AG04449 (cell line): ENCODE measurements around the gene MYLK2.
A peak's percentile ranks its signal among the peaks of the same experiment; 100 is the strongest.

ENCODE experiments used
- CTCF ChIA-PET: fragments of 350-600 bp; formaldehyde crosslinking; extraction: SDS; loops from one replicate; lab custom pipeline; 2021; ENCODE audit warnings: antibody characterized with exemption; lab: Yijun Ruan, JAX
- POLR2A ChIA-PET: fragments of 400-600, 350-600 bp; formaldehyde crosslinking; extraction: SDS; loops from one replicate; lab custom pipeline; 2020; ENCODE audit warnings: antibody characterized with exemption, inconsistent platforms; lab: Yijun Ruan, JAX
- DNase-seq: peaks from one replicate; pipeline ENCODE4 v3.0.0-alpha.2; 2010; ENCODE audit warnings: low read depth, low spot score
- H3K4me3 ChIP-seq: 2 replicates; pipeline ENCODE4 v1.5.1; 2011; ENCODE audit warnings: low read depth, mild to moderate bottlenecking, control low read depth, low read length
- TF ChIP-seq, protein P1 (sequence below): IDR thresholded peaks from one replicate; pipeline ENCODE4 v1.5.1; 2011; ENCODE audit warnings: mild to moderate bottlenecking, moderate library complexity, low read length, control low read depth, inconsistent platforms; ENCODE audit not compliant: insufficient read depth; ENCODE audit errors: missing control alignments

The MYLK2 gene

DNA sequence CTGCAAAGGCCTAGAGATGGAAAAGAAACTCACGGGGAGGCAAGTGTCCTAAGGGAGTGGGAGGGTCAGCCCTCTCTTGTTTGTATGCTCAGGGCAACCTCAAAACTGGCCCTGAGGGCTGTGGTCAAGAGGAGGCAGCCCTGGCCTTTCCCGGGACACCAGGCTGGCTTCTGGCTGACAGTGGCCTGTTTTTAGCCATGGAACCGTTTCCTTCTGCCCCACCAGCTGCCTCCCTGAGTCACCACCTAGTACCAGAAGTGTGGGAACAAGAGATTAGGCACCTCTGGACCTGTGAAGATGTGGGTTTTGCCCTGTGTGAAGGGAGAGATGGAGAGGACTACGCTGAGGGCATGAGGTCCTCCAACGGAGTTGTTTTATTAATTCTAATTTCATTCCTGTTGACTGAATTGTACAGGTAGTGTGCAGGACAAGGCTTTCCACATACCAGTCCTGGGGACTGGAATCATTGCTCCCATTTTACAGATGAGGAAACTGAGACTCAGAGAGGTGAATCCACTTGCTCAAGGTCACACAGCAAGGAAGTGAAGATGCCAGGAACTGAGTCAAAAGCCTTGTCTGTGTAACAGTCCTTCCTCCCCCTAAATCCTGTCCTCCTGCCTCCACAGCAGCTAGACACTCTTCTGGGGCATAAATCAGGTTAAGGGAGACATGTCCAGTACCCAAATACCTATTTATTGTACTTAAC is 20.8 kb downstream of the MYLK2 start:
- H3K4me3 ChIP-seq, result no peak overlapping the region
- POLR2A ChIA-PET, result no interaction called here
- CTCF ChIA-PET, result interaction anchor here (2.4 to 17.4 kb wide), 4 partner anchors 8 to 192 kb away, joined by 12 to 242 read pairs (median 60); partner anchors contain the start of gene MYLK2
- TF ChIP-seq, protein P1, sequence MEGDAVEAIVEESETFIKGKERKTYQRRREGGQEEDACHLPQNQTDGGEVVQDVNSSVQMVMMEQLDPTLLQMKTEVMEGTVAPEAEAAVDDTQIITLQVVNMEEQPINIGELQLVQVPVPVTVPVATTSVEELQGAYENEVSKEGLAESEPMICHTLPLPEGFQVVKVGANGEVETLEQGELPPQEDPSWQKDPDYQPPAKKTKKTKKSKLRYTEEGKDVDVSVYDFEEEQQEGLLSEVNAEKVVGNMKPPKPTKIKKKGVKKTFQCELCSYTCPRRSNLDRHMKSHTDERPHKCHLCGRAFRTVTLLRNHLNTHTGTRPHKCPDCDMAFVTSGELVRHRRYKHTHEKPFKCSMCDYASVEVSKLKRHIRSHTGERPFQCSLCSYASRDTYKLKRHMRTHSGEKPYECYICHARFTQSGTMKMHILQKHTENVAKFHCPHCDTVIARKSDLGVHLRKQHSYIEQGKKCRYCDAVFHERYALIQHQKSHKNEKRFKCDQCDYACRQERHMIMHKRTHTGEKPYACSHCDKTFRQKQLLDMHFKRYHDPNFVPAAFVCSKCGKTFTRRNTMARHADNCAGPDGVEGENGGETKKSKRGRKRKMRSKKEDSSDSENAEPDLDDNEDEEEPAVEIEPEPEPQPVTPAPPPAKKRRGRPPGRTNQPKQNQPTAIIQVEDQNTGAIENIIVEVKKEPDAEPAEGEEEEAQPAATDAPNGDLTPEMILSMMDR, result no peak
- no peak for DNase-seq

DNA sequence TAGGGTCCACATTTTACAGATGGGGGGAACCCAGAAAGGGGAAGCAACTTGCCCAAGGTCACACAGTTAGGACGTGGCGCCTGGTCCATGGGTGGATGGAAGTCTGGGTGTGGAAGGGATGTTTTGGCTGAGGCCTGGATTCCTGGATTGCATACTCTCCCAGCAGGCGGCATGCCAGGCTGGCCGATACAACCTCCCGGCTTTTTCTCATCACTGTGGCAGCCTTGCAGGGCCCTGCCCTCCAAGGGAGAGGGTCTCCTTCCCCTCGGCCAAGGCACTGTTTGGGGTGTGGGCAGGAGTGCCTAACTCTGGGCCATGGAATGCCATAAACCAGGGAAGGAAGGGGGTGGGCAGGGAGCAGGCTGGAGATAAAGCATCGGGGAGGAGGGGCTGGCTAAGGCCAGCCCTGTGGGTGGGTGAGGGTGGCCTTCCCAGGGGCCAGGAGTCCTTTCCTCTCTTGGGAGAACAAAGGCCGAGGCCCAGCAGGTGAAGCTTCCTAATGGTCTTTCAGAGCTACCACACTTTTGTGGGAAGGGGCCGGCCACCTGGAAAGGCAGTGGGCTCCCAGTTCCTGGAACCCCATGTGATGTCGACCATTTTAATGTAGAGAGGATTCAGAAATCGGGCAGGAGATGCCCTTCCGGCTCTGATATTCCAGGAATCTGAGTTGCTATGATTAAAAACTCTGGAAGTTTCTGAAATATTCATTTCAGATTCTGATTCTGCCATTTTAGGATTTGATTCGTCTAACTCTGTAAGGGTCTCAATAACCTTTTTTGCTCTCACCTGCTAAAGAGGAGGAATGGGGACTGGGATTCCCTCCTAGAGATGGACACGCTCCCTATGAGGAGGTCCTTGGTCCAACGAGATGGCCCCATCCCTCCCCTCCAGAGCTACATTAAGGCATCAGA is 22.0 kb downstream of the MYLK2 start:
- no peak for DNase-seq
- ChIA-PET POLR2A (no interaction called here), CTCF (interaction anchor here (5.5 to 17.4 kb wide), 3 partner anchors 12 to 22 kb away, joined by 64 to 242 read pairs (median 113); partner anchors contain the start of gene MYLK2)
- H3K4me3 ChIP-seq, result no peak overlapping the region
- TF ChIP-seq, protein P1, result no peak

DNA sequence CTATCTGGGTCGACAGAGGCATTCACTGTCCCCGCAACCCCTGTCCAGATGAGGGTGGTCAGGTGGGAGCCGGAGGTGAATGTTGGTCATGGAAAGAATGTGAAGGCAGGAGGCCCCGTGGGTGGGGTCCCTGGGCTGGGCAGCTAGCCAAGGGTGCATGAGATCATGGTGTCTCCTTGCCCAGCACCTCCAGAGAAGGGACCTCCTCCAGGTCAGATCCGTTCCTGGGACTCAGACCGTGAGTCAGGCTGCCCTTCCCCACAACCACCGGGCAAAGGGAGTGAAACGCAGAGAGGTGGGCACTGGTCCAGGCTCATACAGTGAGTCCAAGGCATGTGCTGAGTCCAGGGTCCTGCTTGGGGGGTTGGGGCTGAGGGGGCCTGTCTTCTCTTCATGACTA is 22.8 kb downstream of the MYLK2 start:
- TF ChIP-seq, protein P1, result no peak
- DNase-seq, result no peak
- ChIA-PET POLR2A (no interaction called here), CTCF (interaction anchor here (7.1 to 17.4 kb wide), 2 partner anchors 14 to 22 kb away, joined by 113 to 242 read pairs; partner anchors contain the start of gene MYLK2)
- H3K4me3 ChIP-seq, result no peak overlapping the region

DNA sequence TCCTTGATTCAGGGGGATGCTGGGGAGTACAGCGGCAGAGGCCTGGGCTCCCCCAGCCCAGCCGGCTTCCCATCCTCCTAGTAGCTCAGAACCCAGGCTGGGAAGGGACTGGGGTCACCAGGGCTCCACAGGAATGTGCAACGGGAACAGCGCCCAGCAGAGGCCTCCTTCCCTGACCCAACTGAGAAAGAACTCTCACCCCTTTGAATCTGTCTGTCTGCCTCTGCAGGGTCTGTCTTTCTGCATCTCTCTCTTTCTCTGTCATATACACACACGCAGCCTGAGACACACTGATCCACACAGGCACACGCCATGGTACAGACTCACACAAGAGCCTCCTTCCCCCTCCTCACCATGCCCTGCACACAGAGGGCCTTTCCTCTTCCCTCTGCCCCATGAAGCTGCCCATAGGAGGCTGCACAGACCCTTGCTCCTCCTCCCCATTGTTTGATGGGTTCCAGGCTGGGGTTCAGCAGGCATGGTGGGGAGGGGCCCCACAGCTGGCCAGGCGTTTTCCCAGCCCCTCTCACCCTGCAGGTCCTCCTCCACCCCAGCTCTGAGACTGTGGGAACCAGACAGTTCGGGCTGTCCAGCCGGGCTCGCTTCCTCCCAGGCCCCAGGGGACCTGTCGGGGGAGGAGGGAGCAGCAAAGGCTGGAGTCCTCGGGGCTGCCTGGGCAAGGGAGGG is 23.5 kb downstream of the MYLK2 start:
- ChIA-PET POLR2A (no interaction called here), CTCF (interaction anchor here (1.5 to 17.4 kb wide), 3 partner anchors 13 to 189 kb away, joined by 4 to 242 read pairs (median 113); partner anchors contain the start of gene MYLK2)
- TF ChIP-seq, protein P1, result no peak
- no peak for DNase-seq
- peak overlapping the region; percentile 6; the same call in 1 of the 2 replicates for H3K4me3 ChIP-seq

- H3K4me3 ChIP-seq, result no peak overlapping the region
- ChIA-PET CTCF (interaction anchor here (1.5 to 17.4 kb wide), 3 partner anchors 13 to 188 kb away, joined by 4 to 242 read pairs (median 113); partner anchors contain the start of gene MYLK2), POLR2A (no interaction called here)
- TF ChIP-seq, protein P1, result no peak
- DNase-seq, result no peak
Measured at GRCh38 chr20:31843288-31843687, 24.1 kb downstream of the MYLK2 start.
